HepG2 (cell line): ENCODE results near the gene ANKRD44. TPM values are rescaled to one million over a fixed set of nuclear protein-coding genes. Genes with fewer than 3 reads are reported as not detected.

Experiments used
- ATAC-seq: fragments of 200-7000 bp; cut with Tn5 transposase; 3 replicates; pipeline ENCODE4 v1.9.1; 2020; ENCODE audit warnings: mild to moderate bottlenecking, moderate library complexity
- BruUV-seq: library from RNA; stranded (reverse); fragments of 400-500 nt; replicated peaks from 2 replicates; lab custom pipeline; 2021; lab: Mats Ljungman, UMichigan
- CTCF ChIA-PET: fragments of 300-600 bp; formaldehyde crosslinking; extraction: SDS; loops from one replicate; lab custom pipeline; 2021; ENCODE audit warnings: low total read pairs, inconsistent platforms, low intra/inter-chr PET ratio; lab: Yijun Ruan, JAX
- POLR2A ChIA-PET: fragments of 350-600 bp; sonication (Branson Sonifier 250); formaldehyde crosslinking; loops from one replicate; lab custom pipeline; 2020; ENCODE audit warnings: antibody characterized with exemption, inconsistent platforms; lab: Yijun Ruan, JAX
- DNase-seq: peaks from one replicate; pipeline ENCODE4 v3.0.0-alpha.2; 2015; ENCODE audit warnings: low spot score
- FAIRE-seq: peaks from 3 replicates; lab custom pipeline; 2011; peaks lifted over from hg19 to GRCh38; lab: Jason Lieb, UNC
- H2AFZ ChIP-seq: one replicate; pipeline ENCODE4 v1.6.1; 2011; ENCODE audit warnings: low read length, inconsistent platforms
- H3K27ac ChIP-seq: fragments of 300-600 bp; 3 replicates; pipeline ENCODE4 v1.8.0; 2011; ENCODE audit warnings: mixed run types, mild to moderate bottlenecking, mixed read lengths, low read length, inconsistent platforms; ENCODE audit not compliant: insufficient read depth; ENCODE audit errors: extremely low read length
- H3K27me3 ChIP-seq, 2 experiments: fragments of 200-600 bp in 1 of 2; 2 replicates in 1 of 2; 3 replicates in 1 of 2; pipeline versions ENCODE4 v1.6.0 to v1.8.0; 2011; ENCODE audit warnings: low read length in 2 of 2, mild to moderate bottlenecking in 2 of 2, moderate library complexity in 2 of 2, inconsistent platforms in 1 of 2; ENCODE audit not compliant: insufficient read depth in 2 of 2, control insufficient read depth in 1 of 2
- H3K36me3 ChIP-seq, 2 experiments: fragments of 200-600 bp in 1 of 2; replicated peaks in 1 of 2; 2 replicates in 1 of 2; 3 replicates in 1 of 2; pipeline versions ENCODE4 v1.5.1 to v1.8.0; 2011; ENCODE audit warnings: low read length in 2 of 2, inconsistent platforms in 1 of 2; ENCODE audit not compliant: insufficient read depth in 2 of 2, control insufficient read depth in 1 of 2
- H3K4me1 ChIP-seq: 2 replicates; pipeline ENCODE4 v1.5.1; 2012; ENCODE audit warnings: low read length, inconsistent platforms; ENCODE audit not compliant: insufficient read depth
- H3K4me2 ChIP-seq: 2 replicates; pipeline ENCODE4 v1.6.0; 2011; ENCODE audit warnings: low read depth, low read length, inconsistent platforms
- H3K4me3 ChIP-seq, 3 experiments: fragments of 200-600 bp in 1 of 3; sonication (generic), shearing (Covaris generic) in 1 of 3; replicated peaks in 1 of 3; 2 replicates each; pipeline ENCODE4 v1.5.1; 2011 to 2016; ENCODE audit warnings: low read length in 3 of 3, inconsistent platforms in 2 of 3, low read depth in 2 of 3, mild to moderate bottlenecking in 2 of 3, control low read depth in 1 of 3, mixed read lengths in 1 of 3; ENCODE audit not compliant: insufficient read depth in 1 of 3
- H3K79me2 ChIP-seq: one replicate; pipeline ENCODE4 v1.6.1; 2011; ENCODE audit warnings: low read length, inconsistent platforms; ENCODE audit not compliant: insufficient read depth
- H3K9ac ChIP-seq: 2 replicates; pipeline ENCODE4 v1.6.0; 2011; ENCODE audit warnings: mild to moderate bottlenecking, low read depth, low read length, inconsistent platforms; ENCODE audit not compliant: insufficient read depth
- H3K9me3 ChIP-seq: 2 replicates; pipeline ENCODE4 v1.5.1; 2012; ENCODE audit warnings: mild to moderate bottlenecking, low read length
- H4K20me1 ChIP-seq: 2 replicates; pipeline ENCODE4 v1.6.0; 2011; ENCODE audit warnings: inconsistent platforms, mild to moderate bottlenecking, low read length, moderate library complexity; ENCODE audit not compliant: insufficient read depth
- CENPT ChIP-seq: sonication (generic); formaldehyde crosslinking; IDR thresholded peaks from 2 replicates; pipeline ENCODE4 v1.8.0; 2022; ENCODE audit warnings: low read depth, mild to moderate bottlenecking, moderate library complexity, missing genetic modification reagents
- DNMT1 ChIP-seq: sonication (generic); formaldehyde crosslinking; IDR thresholded peaks from 2 replicates; pipeline ENCODE4 v1.5.1; 2020; ENCODE audit warnings: mild to moderate bottlenecking, missing genetic modification reagents
- FOXA1 ChIP-seq, 2 experiments: fragments of 450-650 bp in 1 of 2; sonication (generic) in 1 of 2; formaldehyde crosslinking in 1 of 2; IDR thresholded peaks; 2 replicates each; pipeline versions ENCODE4 v1.4.0 to v1.6.1; 2016 to 2020; ENCODE audit warnings: missing genetic modification reagents in 1 of 2
- HDAC2 ChIP-seq: sonication (generic); formaldehyde crosslinking; IDR thresholded peaks from 2 replicates; pipeline ENCODE4 v1.4.0; 2020; ENCODE audit warnings: missing genetic modification reagents
- JUN ChIP-seq: sonication (generic); formaldehyde crosslinking; IDR thresholded peaks from 2 replicates; pipeline ENCODE4 v1.4.0; 2020; ENCODE audit warnings: mild to moderate bottlenecking, missing genetic modification reagents
- PRDM15 ChIP-seq: sonication (generic); formaldehyde crosslinking; IDR thresholded peaks from 2 replicates; pipeline ENCODE4 v1.4.0; 2020; ENCODE audit warnings: missing genetic modification reagents
- PRMT3 ChIP-seq: sonication (generic); formaldehyde crosslinking; IDR thresholded peaks from 2 replicates; pipeline ENCODE4 v1.8.1; 2022; ENCODE audit warnings: low read depth, mild to moderate bottlenecking, moderate library complexity, missing genetic modification reagents, borderline replicate concordance
- RFXAP ChIP-seq: sonication (generic); formaldehyde crosslinking; IDR thresholded peaks from 2 replicates; pipeline ENCODE4 v1.4.0; 2020; ENCODE audit warnings: missing genetic modification reagents, borderline replicate concordance
- SIX1 ChIP-seq: sonication (generic); formaldehyde crosslinking; IDR thresholded peaks from 2 replicates; pipeline ENCODE4 v1.4.0; 2020; ENCODE audit warnings: missing genetic modification reagents, borderline replicate concordance
- TBL1XR1 ChIP-seq: fragments of 150-350 bp; IDR thresholded peaks from 2 replicates; pipeline ENCODE4 v1.6.1; 2014; ENCODE audit warnings: borderline replicate concordance, low read length; ENCODE audit not compliant: partially characterized antibody
- ZBTB46 ChIP-seq: sonication (generic); formaldehyde crosslinking; IDR thresholded peaks from 2 replicates; pipeline ENCODE4 v1.4.0; 2020; ENCODE audit warnings: mild to moderate bottlenecking, missing genetic modification reagents, borderline replicate concordance
- ZNF296 ChIP-seq: sonication (generic); formaldehyde crosslinking; conservative IDR thresholded peaks from 2 replicates; pipeline ENCODE4 v1.5.0; 2020; ENCODE audit warnings: mild to moderate bottlenecking, missing genetic modification reagents
- ZNF446 ChIP-seq: sonication (generic); formaldehyde crosslinking; IDR thresholded peaks from 2 replicates; pipeline ENCODE4 v1.5.0; 2020; ENCODE audit warnings: mild to moderate bottlenecking, missing genetic modification reagents
- ZNF550 ChIP-seq: sonication (generic); formaldehyde crosslinking; IDR thresholded peaks from 2 replicates; pipeline ENCODE4 v1.4.0; 2020; ENCODE audit warnings: mild to moderate bottlenecking, missing genetic modification reagents, borderline replicate concordance
- ZNF782 ChIP-seq: sonication (generic); formaldehyde crosslinking; IDR thresholded peaks from 2 replicates; pipeline ENCODE4 v1.4.0; 2020; ENCODE audit warnings: missing genetic modification reagents, mild to moderate bottlenecking, borderline replicate concordance
- WGBS: methylation state at CpG from one replicate; pipeline ENCODE4 v1.1.6; 2017; ENCODE audit warnings: low lambda C conversion rate; 5-methylcytosine and 5-hydroxymethylcytosine counted together
- in situ Hi-C: cut with HindIII; loops from 2 replicates; pipeline ENCODE4 v1.10.0; 2017; ENCODE audit warnings: low pct_unique_long_range_greater_than_20kb; ENCODE audit not compliant: extremely low pct_ligation_motif_present
- intact Hi-C: fragments of 100-400 bp; cut with micrococcal nuclease; formaldehyde crosslinking; loops from one replicate; pipeline ENCODE4 v1.10.0; 2022; ENCODE audit not compliant: unreplicated experiment
- polyA plus RNA-seq, 8 experiments: library from polyadenylated mRNA; depleted of rRNA in 3 of 8; stranded (reverse) in 7 of 8; unstranded in 1 of 8; fragments of >200 nt; fragmentation: Illumina TruSeq in 4 of 8; extraction: Trizol in 4 of 8; gene quantifications; 2 replicates each; pipeline versions ENCODE4 v1.2.1 to v1.2.3, GENCODE V29; 2011 to 2016; ENCODE audit warnings: low read depth in 4 of 8, missing spikeins in 1 of 8, mixed read lengths in 1 of 8; ENCODE audit not compliant: insufficient read depth in 1 of 8
- total RNA-seq, 5 experiments: library from RNA; depleted of rRNA; stranded (reverse); fragments of >200 nt; fragmentation: Illumina TruSeq; extraction: Trizol; gene quantifications; 2 replicates each; pipeline ENCODE4 v1.2.3, GENCODE V29; 2016; ENCODE audit warnings: low read depth in 1 of 5
- TF ChIP-seq, protein P1 (sequence below): IDR thresholded peaks from 2 replicates; pipeline ENCODE4 v1.6.1; 2016; ENCODE audit warnings: low read depth, borderline replicate concordance

Gene ANKRD44
- total and polyA plus RNA-seq, 2 of the 13 experiments (the other 11 are each of a cell fraction or from before 2014, with no cell fraction given): 0.04 to 0.11 TPM

DNA sequence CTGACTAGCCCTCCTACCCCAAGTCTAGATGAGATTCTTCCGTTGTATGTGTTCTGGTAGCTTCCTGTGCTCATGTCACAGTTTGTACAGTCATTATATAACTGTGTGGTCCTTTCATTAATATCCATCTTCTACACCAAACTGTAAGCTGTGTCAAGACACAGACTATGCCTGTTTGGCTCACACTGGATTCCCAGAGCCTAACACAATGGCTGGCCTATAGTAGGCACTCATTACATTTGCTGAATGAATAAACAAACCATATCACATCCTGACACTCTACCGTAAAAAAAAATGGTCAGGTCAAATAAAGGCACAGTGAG lies 72.6 kb downstream of the ANKRD44 start (continued):
- TF ChIP-seq, protein P1, sequence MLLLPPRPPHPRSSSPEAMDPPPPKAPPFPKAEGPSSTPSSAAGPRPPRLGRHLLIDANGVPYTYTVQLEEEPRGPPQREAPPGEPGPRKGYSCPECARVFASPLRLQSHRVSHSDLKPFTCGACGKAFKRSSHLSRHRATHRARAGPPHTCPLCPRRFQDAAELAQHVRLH (CRISPR knock-in tag): no peak
- TF ChIP-seq TBL1XR1 (no peak), ZNF550 (CRISPR knock-in tag) (no peak), JUN (no peak), ZBTB46 (CRISPR knock-in tag) (no peak), FOXA1 (IDR thresholded peaks at IDR 0.05) (no peak), FOXA1 (CRISPR knock-in tag; IDR thresholded peaks at IDR 0.05) (no peak), CENPT (CRISPR knock-in tag) (no peak), PRMT3 (CRISPR knock-in tag) (no peak)
- TF ChIP-seq, all 625 proteins: peak for 0

- Histone ChIP-seq H3K27me3 (peaks cover 0 to 9% of the 10 kb centered on the region in 2 experiments; a peak in 3 of 5 replicates), H3K36me3 (no peaks in the 10 kb centered on the region), H3K4me2 (no peak overlapping the region), H3K4me1 (no peaks in the 10 kb centered on the region), H3K4me3 (no peak overlapping the region), H2AFZ (no peak overlapping the region), H3K79me2 (no peaks in the 10 kb centered on the region), H3K27ac (no peak overlapping the region), H4K20me1 (no peaks in the 10 kb centered on the region), H3K9ac (no peak overlapping the region), H3K9me3 (no peaks in the 10 kb centered on the region)
- in situ Hi-C loops: no loop called here
- intact Hi-C loops: no loop called here
- ATAC-seq (no peak), FAIRE-seq (no peak), DNase-seq (no peak)
- no TSS peak for BruUV-seq
- CTCF ChIA-PET: no interaction called here
- POLR2A ChIA-PET: no interaction called here
- WGBS: 43% methylated on average over 8 of the region's 8 CpGs
- TF ChIP-seq SIX1 (CRISPR knock-in tag): no peak
- no peak for TF ChIP-seq ZNF446
- TF ChIP-seq ZNF296 (CRISPR knock-in tag): no peak
- no peak for TF ChIP-seq HDAC2
- no peak for TF ChIP-seq ZNF782 (CRISPR knock-in tag)
- no peak for TF ChIP-seq DNMT1
- no peak for TF ChIP-seq PRDM15 (CRISPR knock-in tag)
- no peak for TF ChIP-seq RFXAP (CRISPR knock-in tag)
These were observed 73.1 kb downstream of the ANKRD44 start for GRCh38 chr2:197237291-197238042.
